Endometrium (tissue), 2 donors: Measurements from ENCODE around the gene HOXC9.

Source experiments
- FAIRE-seq: peaks from 2 replicates; lab custom pipeline; 2012; peaks lifted over from hg19 to GRCh38; lab: Jason Lieb, UNC
- donor health status: control.
- donor health status: control.

HOXC9 gene

GRCh38 chr12:53988541-53989226 lies 11.3 kb upstream of the HOXC9 start:
- FAIRE-seq: no peak

- FAIRE-seq: no peak
These were observed 10.5 kb upstream of the HOXC9 start for GRCh38 chr12:53989227-53990113.

DNA sequence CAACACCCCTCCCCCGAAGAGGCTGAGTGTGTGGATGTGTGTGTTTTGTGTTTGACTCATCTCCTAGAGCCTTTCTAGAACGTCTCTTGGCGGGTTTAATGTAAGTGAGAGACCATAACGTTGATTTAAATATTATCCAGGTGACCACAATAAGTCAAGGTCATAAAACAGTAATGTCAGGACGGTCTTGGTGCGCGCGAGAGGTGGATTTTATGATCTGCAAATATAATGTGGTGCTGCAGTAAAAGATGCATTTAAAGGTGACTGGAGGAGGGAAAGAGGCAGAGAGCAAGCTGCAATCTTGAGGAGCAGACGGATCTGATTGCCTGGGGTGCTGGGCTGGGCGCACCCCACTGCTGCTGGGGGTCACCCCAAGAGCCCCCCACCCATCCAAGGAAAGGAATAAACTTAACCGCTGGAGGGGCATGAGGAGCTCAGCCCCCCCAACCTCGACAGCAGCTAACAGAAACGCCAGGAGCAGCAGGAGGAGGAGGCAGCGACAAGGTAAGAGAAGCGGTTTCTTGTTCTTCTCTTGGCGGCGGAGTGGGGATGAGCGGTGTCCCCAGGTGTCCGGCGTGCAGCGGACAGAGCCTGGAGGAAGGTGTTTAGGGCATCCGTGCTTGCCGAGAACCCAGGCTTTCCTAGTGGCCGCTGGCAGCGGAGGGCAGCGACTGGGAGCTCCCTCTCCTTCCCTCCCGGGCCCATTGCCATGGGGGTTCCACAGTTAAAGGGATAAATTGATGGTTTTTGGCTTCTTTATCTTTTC lies 9.5 kb upstream of the HOXC9 start:
- FAIRE-seq: no peak

- FAIRE-seq: no peak
These were observed 8.9 kb upstream of the HOXC9 start for GRCh38 chr12:53991077-53991460.

DNA sequence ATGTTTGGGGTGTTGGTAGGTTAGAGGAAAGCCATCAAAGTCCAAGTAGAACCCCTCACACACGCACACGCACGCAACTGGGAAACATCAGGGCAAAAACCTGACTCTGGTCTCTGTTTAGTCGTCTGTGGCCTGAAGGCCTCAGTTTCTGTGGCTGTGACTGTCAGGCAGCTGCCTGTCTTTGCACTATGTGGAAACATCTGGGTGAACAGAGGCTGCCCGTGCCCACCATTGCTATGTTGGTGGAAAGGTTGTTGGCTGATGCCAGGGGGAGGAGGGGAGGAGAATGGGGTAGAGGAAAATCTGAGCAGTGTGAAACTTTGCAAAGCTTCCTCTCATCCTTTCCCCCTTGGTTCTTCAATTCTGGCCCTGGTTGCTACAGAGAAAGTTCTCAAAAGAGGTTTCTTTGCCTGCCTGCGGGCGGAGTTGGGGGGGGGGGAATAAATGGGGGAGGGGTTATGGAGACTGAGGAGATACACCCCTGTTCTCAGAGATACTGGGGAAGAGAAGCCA lies 7.5 kb upstream of the HOXC9 start:
- FAIRE-seq: no peak

DNA sequence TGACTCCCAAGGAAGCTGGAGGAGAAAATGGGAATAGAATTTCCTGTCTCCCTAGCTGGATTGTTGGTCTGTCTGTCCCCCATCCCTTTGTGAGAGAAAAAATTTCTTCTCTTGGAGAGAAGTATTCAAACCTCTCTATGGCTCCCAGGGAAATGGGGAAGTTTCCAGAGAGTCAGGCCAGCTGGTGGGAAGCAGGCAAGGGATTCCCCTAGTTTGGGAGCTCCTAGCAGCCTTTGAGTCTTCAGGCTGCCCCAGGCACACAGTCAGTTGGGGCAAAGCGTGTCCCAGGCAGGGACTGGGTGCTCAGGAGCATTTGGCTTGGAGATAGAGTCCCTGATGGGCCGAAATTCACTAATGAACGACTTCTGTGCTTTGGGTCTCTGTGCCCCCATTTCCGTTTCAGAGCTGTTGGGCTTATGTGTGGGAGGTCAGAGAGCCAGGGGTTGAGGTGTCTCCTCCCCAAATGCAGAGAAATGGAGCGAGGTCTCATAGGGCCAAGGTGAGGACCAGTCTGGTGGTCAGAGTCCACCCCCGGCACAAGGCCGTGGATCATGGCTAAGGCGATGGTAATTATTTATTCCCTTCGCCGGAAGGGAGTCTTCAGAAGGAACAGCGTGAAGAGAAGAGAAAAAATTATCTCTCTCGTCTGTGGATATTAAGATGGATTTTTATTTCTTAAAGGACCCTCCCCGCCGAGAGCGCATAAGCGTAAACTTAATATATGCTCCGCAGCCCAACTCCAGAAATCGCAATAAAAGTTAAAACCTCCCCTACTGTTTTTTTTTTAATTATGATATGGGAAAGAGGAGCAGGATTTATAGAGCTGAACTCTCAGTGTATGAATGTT lies 6.6 kb upstream of the HOXC9 start:
- FAIRE-seq: no peak

- no peak for FAIRE-seq
These were observed 6.0 kb upstream of the HOXC9 start for GRCh38 chr12:53994009-53994263.

DNA sequence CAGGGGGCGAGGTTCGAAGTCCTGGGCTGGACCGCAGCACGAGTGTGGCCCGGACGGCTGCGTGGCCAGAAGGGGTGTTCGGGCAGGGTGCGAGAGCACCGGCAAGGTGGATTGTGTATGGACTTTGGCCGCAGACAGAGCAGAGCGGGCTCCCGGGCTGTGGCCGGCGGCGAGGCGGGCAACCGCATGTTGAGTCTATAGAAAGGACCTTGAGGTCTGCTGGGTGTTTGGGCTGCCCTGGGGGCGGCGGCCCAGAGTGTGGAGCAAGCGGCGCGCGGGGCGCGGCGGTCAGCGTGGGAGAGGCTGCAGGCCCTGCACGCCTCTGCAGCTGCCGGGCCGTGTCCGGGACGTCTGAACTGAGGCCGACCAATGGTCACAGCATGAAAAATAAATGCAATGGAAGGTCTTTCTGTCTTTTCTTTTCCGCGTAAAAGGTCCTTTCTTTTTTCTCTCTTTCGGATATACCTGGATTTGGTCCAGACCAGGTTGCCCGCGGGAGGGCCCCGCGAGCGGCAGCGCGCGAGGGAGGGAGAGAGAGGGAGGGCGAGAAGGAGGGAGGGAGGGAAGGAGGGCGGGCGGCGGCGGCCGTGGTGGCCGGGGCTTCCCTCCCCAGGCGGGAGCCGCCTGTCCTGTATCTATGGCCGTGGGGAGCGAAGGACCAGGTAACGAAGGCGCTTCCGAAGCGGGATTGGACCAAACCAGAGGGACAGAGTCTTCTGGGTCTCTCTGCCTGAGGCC lies 5.5 kb upstream of the HOXC9 start:
- no peak for FAIRE-seq

GRCh38 chr12:53995002-53995377 lies 5.0 kb upstream of the HOXC9 start:
- no peak for FAIRE-seq

DNA sequence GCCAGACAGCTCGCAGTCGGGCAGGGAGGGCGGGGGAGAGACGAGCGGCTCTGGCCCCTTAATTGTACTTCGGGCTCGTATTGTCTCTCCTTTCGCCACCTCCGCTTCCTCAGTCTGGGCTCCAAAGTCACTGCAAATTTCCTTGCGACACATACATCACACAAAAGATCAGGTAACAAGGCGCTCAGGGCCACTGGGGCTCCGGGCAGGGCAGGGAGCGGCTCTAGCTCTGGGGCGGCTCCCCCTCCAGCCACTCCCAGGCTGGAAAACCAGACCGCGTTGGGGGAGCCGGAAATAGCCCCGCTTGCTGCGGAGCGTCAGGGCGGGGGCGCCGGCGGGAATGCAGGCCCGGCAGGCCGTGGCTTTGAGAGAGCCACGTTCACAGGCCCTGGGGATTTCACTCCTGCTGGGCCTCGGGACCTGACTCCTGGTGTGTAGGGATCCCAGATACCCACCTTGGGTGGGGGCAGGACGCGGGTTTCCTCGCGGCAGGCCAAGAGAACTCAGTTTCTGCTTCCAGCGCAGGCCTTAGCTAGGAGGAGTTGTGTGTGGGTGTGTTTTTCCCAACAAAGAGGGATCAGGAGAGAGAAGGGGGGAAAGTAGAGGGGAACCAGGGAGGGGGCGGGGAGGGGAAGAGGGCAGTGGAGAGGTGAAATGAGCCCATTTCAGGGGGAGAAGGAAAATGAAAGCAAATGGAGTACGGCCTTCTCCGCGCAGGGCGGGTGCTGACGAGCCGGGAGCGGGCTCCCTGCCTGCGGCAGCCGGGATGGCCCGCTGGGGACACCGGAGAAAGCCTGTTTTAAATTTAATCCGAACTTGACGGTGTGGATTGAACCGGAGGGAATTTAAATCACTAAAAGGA lies 4.4 kb upstream of the HOXC9 start:
- FAIRE-seq: no peak

DNA sequence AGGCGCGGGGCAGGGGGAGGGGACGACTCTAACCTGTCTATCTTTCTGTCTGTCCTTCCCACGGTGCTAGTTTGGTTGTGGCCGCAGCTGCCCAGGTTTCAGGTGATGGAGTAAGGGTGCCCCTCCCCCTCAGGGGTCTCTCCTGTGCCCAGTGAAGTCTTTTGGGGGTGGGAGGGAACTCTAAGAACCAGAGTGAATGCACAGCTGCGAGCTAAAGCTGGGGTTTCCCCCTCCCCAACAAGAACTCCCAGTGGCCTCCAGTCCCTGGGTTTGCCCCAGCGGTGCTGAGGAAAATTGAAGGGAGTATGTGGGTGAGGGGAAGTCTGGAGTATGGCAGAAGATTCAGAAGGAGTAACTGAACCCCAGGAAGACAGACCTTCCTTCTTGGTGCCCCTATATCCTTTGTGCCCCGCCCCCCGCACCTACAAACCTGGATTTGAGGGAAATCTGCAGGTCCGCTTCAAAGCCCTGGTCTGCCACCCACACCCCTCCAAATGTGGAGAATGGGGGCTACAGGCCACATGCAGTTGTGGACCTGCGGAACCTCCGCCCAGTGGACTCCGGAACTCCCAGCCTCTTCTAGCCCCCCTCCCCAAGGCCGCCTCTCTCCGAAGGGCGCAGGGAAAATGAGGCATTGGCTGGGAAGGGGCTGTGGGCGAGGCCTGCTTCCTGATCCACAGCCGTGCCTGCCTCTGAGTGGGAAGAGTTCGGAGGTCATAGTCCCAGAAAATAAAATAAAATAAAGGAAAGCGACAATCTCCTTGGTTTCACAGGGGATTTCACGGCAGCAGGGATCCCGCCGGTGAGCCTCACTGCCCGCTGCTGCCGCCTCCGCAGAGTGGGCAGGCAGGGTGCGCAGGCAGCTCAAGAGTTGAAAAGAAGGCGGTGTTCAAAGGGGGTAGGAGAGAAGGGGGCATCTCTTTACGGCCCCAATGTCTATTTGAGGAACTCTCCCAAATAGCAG lies 3.4 kb upstream of the HOXC9 start:
- no peak for FAIRE-seq

DNA sequence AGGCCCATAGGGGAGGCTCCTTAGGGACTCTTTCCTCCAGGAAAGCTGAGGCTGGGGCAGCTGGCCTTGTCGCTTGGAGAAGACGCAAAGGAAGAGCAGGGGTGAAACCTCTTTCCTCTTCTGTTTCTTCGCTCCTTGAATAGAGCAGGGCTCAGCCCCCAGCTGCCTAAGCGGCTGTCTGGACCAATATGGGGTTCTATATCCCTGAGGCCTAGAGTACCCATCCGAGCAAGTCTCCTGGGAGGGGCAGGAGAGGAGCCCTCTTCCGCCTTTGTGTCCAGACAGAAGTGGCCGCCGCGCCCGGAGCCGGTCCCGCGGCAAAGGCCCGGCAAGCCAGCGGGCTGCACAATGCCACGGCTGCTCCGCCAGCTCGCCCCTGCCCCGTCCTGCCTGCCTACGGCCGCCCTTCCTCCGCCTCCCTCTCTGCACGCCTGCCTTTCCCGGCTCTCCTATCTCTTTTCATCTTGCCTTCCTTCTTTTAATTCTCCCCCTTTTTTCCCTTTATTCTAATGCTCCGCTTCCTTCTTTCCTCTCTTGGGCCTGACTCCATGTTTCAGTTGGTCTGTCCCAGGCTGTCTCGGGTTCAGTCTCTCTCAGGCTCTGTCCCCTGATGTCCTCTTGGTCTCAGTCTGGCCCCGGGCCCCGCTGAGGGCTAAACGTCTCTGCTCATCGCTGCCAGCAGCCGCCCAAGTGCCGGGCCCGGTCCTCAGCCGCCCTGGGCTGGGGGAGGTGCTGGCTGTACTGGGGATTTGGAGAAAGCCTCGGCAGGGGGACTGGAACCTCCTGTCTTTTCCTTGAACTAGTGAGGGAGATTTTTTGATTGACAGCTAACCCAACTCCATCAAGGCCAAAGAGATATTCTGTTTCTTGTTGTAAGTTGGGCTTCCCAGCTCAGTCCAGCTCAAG lies 2.5 kb upstream of the HOXC9 start:
- no peak for FAIRE-seq

DNA sequence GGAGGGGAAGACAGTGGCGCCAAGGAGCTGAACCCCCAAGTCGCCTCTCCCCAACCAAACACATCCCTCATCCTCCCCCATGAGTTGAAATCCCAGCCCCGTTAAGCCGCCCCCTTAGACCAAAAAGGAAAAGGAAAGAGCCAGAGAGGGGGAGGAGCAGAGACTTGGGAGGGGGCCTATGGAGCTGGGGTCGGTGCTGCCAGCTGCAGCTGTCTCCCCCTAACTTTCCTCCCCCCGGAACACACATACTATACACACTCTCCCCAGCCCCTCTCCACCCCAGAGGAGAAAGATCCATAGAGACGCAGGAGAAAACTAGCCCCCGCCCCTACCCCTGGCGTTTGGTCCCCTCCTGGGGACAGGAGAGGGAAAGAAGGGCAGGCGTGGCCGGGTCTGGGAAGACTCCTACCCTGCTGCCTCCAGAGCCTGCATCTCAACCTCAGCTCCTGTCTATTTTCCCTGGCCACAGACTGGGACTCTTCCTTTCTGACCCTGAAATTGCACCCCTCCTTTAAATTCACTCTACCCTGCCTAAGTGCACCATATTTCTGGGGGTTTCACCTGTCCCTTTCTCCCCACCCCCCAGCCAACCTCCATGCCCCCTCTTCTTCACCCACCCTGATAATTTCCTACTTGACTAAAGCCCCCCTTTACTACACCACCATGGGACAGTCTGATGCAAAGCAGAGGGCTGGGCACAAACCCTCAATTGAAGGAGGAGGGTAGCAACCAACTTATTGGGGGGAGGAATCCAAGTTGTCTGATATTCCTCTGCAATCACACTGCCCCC lies 1.7 kb upstream of the HOXC9 start:
- FAIRE-seq: no peak

GRCh38 chr12:53998900-53999236 lies 1.1 kb upstream of the HOXC9 start:
- no peak for FAIRE-seq

DNA sequence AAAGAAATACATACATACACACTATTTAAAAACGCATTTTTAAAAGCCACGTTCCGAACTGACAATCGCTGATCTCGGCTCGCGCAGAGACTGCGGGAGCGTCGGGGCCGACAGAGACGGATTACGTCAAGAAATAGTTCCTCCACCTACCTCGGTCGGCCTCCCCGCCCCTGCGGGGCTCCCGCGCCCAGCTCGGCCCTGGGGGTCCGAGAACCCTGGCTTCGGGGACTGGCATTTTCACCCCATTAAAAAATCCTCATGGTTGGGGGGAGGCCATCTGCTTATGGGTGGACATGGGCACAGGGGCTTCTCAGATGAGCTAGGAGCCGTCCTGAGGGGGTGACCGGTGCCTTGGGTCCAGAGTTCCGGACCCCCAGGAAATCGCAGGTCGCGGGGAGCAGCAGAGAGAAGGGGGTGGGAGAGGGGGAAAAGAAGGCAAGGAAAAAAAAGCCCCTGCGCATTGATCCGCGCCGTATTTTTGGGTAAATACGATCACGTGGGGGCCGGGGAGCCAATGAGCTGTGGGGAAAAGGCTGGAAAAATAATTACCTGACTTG lies 324 bp upstream of the HOXC9 start:
- FAIRE-seq: no peak

GRCh38 chr12:54001283-54002187 lies 1.6 kb downstream of the HOXC9 start:
- no peak for FAIRE-seq
